Neural cell (in vitro differentiated cells): ENCODE measurements around the gene PLEKHM3.

ENCODE experiments used
- CTCF ChIP-seq: fragments of 450-650 bp; IDR thresholded peaks from 2 replicates; pipeline ENCODE4 v1.5.1; 2014; ENCODE audit warnings: antibody characterized with exemption, mild to moderate bottlenecking, moderate library complexity; ENCODE audit not compliant: poor library complexity, severe bottlenecking
- EP300 ChIP-seq: fragments of 450-650 bp; conservative IDR thresholded peaks from 2 replicates; pipeline ENCODE4 v1.6.1; 2014; ENCODE audit warnings: antibody characterized with exemption, mild to moderate bottlenecking, moderate library complexity; ENCODE audit not compliant: poor library complexity, severe bottlenecking
- EZH2 ChIP-seq: fragments of 200-600, 300-800 bp; shearing (Covaris generic), sonication (generic); IDR thresholded peaks from 2 replicates; pipeline ENCODE4 v1.6.1; 2014; ENCODE audit warnings: antibody characterized with exemption, low read length, borderline replicate concordance, mild to moderate bottlenecking; ENCODE audit not compliant: insufficient read depth, poor library complexity, severe bottlenecking
- MXI1 ChIP-seq: fragments of 450-650 bp; conservative IDR thresholded peaks from 2 replicates; pipeline ENCODE4 v1.6.1; 2014; ENCODE audit warnings: antibody characterized with exemption, mild to moderate bottlenecking; ENCODE audit not compliant: poor library complexity, severe bottlenecking
- POLR2AphosphoS5 ChIP-seq: IDR thresholded peaks from 2 replicates; pipeline ENCODE4 v1.6.1; 2012
- REST ChIP-seq: IDR thresholded peaks from 2 replicates; pipeline ENCODE4 v1.6.1; 2012; ENCODE audit warnings: borderline replicate concordance
- SMC3 ChIP-seq: fragments of 450-650 bp; conservative IDR thresholded peaks from 2 replicates; pipeline ENCODE4 v1.6.1; 2014; ENCODE audit warnings: antibody characterized with exemption, mild to moderate bottlenecking, moderate library complexity; ENCODE audit not compliant: poor library complexity

GRCh38 chr2:208037564-208038487 is 12.5 kb upstream of the PLEKHM3 start:
- TF ChIP-seq CTCF (no peak), EZH2 (no peak), POLR2AphosphoS5 (no peak), MXI1 (no peak), REST (no peak), SMC3 (no peak), EP300 (no peak)
